GM19351 (cell line): ENCODE results near the gene EMID1.

ENCODE experiments used
- ATAC-seq: cut with Tn5 transposase; IDR thresholded peaks from one replicate; pipeline ENCODE4 v1.9.1; 2021; ENCODE audit warnings: mild to moderate bottlenecking, moderate library complexity; ENCODE audit not compliant: unreplicated experiment

Gene EMID1

DNA sequence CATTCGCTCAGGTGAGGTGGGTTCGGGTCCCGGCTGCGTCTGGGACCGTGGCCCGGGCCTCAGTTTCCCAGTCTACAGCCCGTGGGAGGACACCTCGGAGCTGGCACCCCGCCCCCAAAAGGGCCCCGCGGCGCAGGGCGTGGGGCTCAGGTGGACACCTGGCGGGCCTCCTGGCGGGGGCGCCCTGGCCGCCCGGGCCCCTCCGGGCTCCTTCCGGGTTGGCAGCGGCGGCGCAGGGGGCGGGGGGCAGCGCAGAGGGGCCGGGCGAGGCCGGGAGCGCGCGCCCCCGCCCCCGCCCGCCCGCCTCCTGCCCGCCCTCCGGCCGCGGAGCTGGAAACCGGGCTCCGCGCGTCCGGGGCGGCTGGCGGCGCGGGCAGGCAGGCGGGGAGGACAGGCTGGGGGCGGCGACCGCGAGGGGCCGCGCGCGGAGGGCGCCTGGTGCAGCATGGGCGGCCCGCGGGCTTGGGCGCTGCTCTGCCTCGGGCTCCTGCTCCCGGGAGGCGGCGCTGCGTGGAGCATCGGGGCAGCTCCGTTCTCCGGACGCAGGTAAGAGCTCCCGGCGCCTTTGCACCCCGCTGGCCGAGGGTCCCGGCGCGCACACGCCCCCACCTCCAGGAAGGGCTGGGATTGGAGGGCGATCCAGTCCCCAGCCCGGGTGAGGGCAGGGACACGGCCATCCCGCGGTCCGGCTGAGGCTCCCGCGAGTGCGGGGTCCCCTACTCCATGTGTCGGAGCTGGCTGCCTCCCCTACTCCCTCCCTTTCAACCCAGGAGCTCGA is at the start of gene EMID1:
Gene EMID1 (plus strand): TSS at position 303 of the 778 bp plus-strand sequence. CDS start 143 bp downstream, at position 446.
- ATAC-seq: no peak

DNA sequence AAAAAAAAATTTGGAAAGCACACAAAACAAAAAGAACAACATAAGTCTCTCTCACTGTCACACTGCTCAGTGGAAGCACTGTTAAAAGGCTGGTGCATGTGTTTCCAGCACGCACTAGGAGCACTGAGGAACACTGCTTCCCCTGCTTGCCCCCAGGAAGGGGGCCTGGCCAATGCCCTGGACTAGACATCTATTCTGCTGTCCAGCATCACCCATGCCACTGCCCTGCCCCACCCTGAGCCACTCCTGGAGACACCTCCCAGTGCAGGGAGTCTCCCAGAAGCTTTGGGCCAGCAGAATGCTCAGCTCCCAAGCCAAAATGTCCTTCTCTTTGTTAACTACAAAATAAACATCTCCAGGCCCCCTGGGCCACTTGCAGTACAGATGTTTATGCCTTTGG is 49.7 kb upstream of the EMID1 start:
- no peak for ATAC-seq

DNA sequence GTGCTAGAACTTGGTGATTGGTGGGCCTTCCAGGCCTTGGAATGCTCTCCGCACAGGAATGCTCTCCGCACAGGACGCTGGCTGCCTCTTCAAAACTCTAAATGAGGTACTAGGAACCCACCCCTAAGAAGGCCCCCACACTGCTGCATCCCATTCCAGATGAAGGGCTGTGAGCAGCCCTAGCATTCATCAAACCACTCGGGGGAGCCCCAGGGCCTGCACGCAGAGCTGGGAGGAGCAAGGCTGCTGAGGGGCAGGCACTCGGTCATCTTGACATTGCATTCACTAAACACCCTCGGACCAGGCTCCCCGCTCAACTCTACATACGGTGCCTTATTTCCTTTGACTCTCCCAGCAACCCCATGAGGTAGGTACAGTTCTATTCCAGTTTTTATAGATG is 49.2 kb upstream of the EMID1 start:
- ATAC-seq: no peak

DNA sequence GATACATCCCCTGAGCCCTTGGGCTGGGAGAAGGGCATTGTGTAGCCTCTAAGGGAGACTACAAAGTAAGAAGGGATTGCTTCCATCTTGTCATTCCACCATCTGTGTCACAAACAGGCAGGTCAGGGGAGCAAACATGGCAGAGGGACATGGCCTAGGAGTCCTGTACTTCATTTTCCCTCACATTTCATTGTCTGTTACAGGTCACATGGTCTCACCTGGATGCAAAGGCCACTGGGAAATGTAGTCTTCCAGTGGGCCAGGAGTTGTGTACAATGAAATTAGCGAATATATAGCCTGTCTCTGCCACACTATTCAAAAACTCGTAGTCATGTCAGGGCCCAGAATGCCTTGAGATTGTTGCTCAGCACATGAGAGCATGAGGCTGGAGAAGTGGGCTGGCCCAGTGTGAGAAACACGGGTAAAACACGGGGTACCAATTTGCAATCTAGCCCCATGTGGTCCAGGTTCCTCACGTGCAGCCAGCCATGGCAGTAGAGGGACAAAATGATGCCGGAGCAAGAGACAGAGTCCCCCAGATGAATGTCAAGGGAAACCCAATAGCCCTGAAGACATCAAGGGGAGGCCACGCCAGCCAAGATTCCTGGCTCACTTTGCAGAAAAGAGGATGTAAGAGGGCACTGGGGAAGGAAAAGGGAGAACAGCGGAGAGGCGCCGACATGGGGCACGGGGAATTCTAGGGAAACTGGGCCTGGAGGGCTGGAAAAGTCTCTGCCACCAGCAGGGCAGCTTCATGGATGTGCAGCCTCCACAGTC is 47.7 kb upstream of the EMID1 start:
- ATAC-seq: no peak

DNA sequence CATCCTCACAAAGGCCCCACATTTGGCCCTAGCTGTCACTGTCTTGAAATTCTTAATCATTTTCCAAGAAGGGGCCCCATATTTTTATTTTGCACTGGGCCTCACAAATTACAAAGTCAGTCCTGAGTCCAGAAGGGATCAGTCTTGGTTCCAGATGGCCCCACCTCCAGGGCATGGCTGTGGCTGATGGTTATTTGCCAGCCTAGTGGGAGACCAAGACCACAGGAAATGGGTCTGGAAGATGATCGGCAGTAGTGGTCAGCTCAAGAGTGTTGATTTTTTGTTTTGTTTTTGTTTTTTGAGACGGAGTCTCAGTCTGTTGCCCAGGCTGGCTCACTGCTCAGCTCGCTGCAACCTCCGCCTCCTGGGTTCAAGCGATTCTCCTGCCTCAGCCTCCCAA is 47.1 kb upstream of the EMID1 start:
- no peak for ATAC-seq

DNA sequence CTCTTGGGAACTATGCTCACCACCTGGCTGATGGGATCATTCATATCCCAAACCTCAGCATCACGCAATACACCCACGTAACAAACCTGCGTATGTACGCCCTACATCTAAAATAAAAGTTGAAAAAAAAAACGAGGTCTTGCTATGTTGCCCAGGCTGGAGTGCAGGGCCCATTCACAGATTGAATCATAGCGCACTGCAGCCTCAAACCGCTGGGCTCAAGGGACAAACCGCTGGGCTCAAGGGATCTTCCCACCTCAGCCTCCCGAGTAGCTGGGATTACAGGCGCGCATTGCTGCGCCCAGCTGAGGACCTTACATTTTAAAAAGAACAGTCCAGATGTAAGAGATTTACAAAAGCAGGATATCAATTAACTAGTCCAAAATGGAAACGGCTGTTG is 41.9 kb upstream of the EMID1 start:
- ATAC-seq: no peak

DNA sequence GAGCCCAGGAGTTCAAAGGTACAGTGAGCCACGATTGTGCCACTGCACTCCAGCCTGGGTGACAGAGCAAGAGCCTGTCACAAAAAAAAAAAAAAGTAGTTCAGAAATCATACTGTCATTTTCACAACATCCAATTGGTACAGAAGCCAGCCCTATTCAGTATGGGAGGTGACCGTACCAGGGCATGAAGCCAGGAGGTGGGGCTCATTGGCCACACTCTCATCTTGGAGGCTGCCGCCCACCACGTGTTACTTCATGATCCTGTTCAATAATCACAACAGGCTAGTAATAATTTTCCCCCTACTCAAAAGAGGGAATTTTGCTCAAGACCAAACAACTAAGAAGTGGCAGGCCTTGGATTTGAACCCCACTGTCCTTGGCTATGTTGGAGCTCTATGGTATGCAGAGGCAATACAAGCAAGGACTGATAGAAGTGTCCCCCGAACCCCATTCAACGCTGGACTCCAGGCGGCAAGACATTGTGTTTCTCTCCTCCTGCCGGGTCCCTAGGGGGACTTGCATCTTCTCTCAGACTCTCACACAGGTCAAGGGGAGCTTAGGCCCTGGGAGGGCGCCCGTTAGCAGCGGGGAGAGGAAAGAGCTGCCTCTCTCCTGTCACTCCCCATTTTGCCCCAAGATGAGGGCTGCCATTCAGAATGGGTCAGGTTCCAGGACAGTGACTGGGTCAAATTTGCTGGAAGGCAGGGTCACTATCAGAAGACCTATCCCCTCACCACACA is 40.2 kb upstream of the EMID1 start:
- ATAC-seq: no peak

DNA sequence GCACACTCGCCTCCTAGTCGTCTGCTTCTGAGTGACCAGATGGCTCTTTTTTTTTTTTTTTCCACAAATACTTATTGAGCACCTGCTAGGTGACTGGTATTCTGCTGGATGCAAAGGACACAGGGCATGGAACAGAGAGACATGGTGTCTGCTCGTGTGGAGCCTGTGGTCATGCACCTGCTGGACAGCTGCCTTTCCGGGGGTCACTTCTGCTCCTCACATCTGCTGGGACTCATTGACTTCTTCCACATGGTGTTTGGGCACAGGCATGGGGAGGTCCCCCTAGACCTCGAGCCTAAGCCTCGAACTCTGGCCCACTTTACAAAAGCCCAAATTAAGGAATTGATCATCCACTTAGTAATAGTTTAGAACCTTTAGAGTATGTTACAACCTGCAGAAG is 39.5 kb upstream of the EMID1 start:
- no peak for ATAC-seq

DNA sequence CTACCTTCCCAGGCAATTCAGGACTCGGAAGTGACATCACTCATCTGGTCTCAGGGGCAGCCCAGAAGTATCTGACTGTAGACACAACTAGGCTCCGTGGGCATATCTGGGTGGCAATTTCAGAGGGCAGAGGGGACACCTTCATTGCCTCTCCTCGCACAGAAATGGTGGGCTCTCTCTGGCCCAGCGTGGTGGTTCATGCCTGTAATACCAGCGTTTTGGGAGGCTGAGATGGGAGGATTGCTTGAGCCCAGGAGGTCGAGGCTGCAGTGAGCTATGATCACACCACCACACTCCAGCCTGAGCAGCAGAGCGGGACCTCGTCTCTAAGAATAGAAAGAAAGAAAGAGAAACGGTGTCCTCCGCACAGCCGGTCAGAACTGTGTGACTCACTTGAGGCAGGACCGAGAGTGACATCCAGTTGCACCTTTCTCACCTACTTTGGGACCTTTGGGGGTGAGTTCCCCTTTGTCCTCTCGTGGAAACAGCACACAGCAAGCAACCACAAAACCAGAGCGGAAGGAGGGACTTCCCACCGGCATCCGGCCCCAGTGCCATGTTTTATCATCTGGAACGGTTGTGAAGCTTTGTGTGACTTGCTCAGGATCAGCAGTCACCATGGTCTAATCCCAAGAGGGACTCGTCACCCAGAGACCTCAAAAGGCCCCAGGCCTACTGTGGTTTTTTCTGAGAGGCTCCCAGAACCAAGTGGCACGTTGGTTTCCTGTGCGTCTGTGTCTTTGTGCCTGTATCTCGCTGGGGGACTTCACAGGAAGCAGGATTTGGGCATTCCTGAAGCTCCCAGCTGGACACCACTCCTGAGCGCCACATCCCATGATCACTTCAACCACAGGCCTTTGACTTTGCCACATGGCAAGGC is 38.4 kb upstream of the EMID1 start:
- ATAC-seq: peak; percentile 95

DNA sequence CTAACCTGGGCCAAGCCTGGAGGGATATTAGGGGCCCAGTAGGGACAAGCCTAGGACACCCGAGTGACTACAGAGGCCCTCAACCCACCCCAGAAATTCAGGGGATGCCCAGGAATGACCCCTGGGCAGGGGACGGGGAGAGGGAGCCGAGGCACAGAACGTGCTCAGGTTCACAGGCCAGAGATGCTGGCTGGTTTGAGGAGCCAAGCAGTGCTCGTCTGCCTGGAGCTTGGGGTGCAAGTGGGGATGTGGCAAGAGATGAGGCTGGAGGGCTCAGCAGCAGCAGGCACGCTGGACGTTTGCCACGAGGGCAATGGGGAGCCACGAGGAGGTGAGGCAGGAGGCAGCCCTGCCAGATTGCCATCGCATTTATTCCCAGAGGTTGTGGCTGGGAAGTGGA is 34.0 kb upstream of the EMID1 start:
- no peak for ATAC-seq

DNA sequence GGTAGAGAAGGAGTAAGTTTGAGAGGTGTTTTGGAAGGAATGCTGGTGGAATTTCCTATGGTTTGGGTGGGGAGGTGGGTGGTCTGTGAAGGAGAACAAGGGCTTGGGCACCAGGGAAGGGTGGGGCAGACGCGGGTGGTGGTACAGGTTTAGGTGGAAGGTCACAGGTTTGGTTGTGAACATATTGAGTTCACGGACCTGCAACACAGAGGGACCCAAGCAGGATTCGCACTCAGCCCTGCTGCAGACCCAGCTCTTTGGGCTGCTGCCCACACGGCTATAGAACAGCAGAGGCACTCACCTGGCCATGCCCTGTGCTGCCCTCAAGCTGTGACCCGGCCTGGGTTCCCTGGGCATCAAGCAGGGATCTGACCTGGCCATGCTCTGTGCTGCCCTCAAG is 33.5 kb upstream of the EMID1 start:
- ATAC-seq: no peak

DNA sequence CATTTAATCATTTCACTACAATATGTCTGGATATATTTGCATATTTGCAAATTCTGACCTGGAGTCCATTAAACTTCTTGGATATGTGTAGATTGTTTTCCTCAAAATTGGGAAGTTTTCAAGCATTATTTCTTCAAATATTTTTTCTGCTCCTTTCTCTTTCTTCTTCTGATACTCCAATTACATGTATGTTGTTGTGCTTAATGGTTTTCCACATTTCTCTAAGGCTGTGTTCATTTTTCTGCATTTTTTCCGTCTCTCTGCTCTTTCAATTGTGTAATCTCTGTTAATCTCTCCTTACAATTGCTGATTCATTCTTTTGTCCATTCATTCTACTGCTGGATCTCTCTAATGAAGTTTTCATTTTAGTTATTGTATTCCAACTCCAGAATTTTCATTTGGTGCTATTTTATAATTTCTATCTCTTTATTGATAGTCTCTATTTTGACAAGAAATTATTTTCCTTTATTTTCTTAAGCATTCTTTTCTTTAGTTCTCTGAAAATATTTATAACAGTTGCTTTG is 30.3 kb upstream of the EMID1 start:
- ATAC-seq: no peak

DNA sequence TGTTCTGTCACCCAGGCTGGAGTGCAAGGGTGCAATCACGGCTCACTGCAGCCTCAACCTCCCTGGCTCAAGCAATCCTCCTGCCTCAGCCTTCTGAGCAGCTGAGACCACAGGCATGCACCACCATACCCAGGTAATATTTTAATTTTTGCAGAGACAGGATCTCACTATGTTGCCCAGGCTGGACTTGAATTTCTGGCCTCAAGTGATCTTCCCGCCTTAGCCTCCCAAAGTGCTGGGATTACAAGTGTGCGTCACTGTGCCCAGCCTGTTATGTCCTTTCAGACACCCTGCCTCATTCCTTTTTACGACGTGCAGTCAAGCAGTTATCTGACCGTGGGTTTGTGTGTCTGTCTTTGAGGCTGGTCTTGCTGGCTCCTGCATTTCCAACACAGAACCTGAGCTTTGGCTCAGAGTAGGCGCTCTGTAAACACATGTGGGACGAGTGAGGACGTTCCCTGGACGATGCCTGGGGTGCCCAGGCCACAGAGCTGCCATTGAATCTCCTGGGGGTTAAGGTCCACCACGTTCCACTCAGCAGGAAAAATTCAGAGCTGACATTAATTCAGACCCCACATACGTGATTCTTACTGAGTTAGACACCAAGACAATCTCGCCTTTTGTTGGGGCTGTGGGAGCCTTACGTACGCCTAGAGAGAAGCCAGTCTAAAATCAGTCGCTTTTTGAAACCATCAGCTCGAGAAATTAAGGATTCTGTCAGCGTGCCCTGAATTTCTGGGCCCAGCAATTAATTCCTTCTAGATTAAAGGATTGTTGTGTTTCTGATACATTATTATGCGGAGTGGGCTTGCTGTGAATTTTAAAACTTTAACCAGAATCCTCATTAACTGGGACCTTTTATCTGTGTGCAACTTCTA is 21.5 kb upstream of the EMID1 start:
- no peak for ATAC-seq

DNA sequence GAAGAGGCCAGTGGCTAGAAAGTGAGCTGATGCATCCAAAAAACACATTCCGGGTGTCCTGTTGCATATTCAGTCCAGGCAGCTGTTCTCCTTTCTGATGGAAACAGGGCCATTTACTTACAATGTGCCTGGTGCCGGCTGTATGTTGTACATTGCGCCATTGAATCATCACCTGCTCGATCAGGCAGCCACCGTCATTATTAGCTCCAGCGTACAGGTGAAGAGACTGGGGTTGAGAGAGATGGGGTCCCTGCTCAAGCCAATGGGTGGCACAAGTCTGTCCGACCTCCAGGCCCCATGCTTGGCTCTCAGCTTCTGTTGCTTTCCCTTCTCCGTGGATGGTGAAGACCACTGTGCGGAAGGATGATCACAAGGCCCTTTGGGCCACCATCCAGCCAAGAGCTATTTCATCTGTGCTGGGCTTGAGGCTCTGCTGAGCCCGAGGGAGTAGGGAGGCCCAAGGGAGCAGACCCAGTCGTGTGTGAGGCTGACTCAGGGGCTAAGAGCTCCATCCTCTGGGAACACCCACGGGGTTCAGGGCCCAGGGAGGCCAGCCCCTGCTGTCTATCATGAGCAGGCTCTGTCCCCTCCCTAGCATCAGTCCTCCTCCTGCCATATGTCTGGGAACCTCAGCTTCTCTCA is 20.7 kb upstream of the EMID1 start:
- ATAC-seq: no peak

DNA sequence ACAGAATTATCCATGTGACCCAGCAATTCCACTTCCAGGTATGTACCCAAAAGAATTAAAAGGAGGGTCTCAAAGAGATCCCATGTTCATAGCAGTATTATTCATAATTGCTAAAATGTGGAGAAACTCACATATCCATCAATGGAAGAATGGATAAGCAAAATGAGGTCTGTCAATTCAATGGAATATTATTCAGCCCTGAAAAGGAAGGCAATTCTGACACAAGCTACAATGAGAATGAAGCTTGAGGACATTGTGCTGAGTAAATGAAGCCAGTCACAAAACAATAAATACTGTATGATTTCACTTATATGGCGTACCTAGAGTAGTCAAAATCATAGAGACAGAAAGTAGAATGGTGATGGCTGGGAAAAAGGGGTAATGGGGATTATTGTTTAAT is 19.4 kb upstream of the EMID1 start:
- no peak for ATAC-seq

DNA sequence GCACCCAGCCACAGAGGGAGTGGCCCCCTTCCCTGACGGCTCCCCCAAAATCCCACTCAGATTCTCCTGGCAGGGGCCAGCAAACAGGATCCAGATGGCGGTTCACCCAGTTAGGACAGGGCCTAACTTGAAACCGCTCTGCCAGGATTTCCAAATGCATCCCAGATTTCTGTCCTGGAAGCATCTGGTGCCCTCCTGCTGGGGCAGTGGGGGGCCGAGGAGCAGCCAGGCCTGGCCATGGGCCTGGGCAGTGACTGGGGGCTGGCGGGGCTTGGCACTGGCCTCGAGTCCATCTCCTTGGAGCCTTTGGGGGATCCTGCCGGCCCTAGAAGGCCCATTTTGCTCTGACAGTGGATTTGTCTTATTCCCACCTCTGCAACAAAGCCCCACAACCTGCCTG is 17.9 kb upstream of the EMID1 start:
- ATAC-seq: no peak

DNA sequence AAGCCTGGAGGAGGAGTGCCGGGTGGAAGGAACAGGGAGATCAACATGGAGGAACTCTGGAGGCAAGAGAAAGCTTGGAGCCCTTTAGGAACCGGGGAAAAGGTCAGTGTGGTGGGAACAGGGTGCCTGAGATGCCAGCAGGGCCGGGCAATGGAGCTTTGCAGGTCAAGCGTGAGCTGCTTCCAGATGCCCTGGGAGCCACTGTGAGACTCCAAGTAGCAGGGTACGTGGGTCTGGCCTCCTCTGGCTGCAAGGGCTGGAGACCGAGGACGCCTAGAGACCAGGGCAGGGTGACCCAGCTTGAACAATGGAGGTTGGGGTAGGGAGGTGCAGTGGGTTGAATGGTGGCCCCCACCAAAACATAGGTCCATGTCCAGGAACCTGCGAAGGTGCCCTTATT is 15.6 kb upstream of the EMID1 start:
- ATAC-seq: no peak

DNA sequence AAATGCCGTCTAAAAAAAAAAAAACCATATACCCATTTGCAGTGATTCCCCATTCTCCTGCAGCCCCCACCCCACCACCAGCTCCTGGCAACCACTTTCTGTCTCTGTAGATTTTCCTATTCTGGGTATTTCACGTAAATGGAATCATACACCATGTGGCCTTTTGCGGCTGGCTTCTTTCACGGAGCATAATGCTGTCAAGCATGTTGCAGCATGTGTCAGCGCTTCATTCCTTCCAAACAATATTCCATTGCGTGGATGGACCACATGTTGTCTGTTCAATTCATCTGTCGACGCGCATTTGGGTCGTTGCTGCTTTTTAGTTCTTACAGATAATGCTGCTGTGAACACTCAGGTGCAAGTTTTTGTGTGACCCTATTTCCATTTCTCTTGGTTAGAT is 14.8 kb upstream of the EMID1 start:
- no peak for ATAC-seq

DNA sequence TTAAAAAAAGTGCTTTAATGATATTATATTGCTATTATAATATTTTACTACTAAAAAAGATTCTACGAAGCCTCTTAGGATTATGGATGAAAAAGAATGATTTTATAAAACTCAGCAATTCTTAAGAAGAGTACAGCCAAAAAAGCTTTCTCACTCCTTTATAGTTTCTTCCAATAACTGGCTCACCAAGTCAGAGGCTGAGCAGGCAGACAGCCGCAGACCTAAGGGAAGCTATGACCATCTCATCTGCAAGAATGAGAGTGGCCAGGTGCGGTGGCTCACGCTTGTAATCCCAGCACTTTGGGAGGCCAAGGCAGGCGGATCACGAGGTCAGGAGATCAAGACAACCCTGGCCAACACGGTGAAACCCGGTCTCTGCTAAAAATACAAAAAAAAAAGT is 12.7 kb upstream of the EMID1 start:
- ATAC-seq: no peak
